K562 (cell line): Measurements from ENCODE around the gene KIAA0319L. TPM values are rescaled to one million over a fixed set of nuclear protein-coding genes. Genes with fewer than 3 reads are reported as not detected.

Source experiments
- BRF1 ChIP-seq: IDR thresholded peaks from 3 replicates; pipeline ENCODE4 v1.6.1; 2011; ENCODE audit warnings: borderline replicate concordance, mild to moderate bottlenecking; ENCODE audit not compliant: insufficient read length; ENCODE audit errors: extremely low read depth
- FOXO4 ChIP-seq: fragments of 450-650 bp; formaldehyde crosslinking; IDR thresholded peaks from 2 replicates; pipeline ENCODE4 v1.4.0; 2020; ENCODE audit warnings: mild to moderate bottlenecking, moderate library complexity
- KDM2B ChIP-seq: fragments of 250-450 bp; sonication (Bioruptor Pico); IDR thresholded peaks from 2 replicates; pipeline ENCODE4 v1.8.0; 2021; ENCODE audit warnings: mild to moderate bottlenecking, moderate library complexity
- TCF15 ChIP-seq: fragments of 250-450 bp; sonication (Bioruptor Pico); IDR thresholded peaks from 2 replicates; pipeline ENCODE4 v1.8.0; 2022; ENCODE audit warnings: moderate library complexity, mild to moderate bottlenecking, inconsistent platforms
- ZBTB40 ChIP-seq, 2 experiments: fragments of 450-650 bp in 1 of 2; sonication (generic) in 1 of 2; formaldehyde crosslinking in 1 of 2; IDR thresholded peaks; 2 replicates each; pipeline versions ENCODE4 v1.7.1 to v1.9.0; 2016 to 2022; ENCODE audit warnings: inconsistent platforms in 1 of 2, mild to moderate bottlenecking in 1 of 2, missing genetic modification reagents in 1 of 2
- ZNF217 ChIP-seq: sonication (generic); formaldehyde crosslinking; IDR thresholded peaks from 2 replicates; pipeline ENCODE4 v1.8.0; 2022; ENCODE audit warnings: mild to moderate bottlenecking, missing genetic modification reagents
- ZNF740 ChIP-seq, 3 experiments: fragments of 200-800 bp in 1 of 3; sonication (Bioruptor generic) in 1 of 3; sonication (generic) in 1 of 3; formaldehyde crosslinking in 1 of 3; IDR thresholded peaks; 2 replicates each; pipeline versions ENCODE4 v1.6.1 to v1.8.0; 2016 to 2022; ENCODE audit warnings: mild to moderate bottlenecking in 2 of 3, missing compliant biosample characterization in 2 of 3, missing genetic modification characterization in 2 of 3, missing genetic modification reagents in 1 of 3
- polyA plus RNA-seq, 8 experiments: library from polyadenylated mRNA; depleted of rRNA in 4 of 8; stranded (reverse) in 5 of 8; unstranded in 3 of 8; fragments of >200 nt; fragmentation: Nextera tagmentation in 2 of 8; fragmentation: Illumina TruSeq in 1 of 8; extraction: Ambion mirVana in 2 of 8; extraction: Trizol in 1 of 8; gene quantifications; 2 replicates each; pipeline versions ENCODE4 v1.2.1 to v1.2.3, GENCODE V29; 2011 to 2014; ENCODE audit warnings: inconsistent platforms in 1 of 8, missing spikeins in 1 of 8
- total RNA-seq, 7 experiments: library from RNA; depleted of rRNA in 6 of 7; stranded (reverse); fragments of >200 nt in 6 of 7; fragmentation: Illumina TruSeq in 2 of 7; extraction: Trizol in 2 of 7; gene quantifications; 2 replicates each; pipeline versions ENCODE4 v1.2.1 to v1.2.3, GENCODE V29; 2011 to 2021; ENCODE audit warnings: low replicate concordance in 1 of 7

KIAA0319L gene
- total and polyA plus RNA-seq, 9 of the 15 experiments (the other 6 are each of a cell fraction or from before 2014, with no cell fraction given): 2.4 to 51.7 (median 27.4) TPM

- TF ChIP-seq ZBTB40 (IDR thresholded peaks at IDR 0.05) (no peak), ZBTB40 (CRISPR knock-in tag; IDR thresholded peaks at IDR 0.05) (no peak), ZNF217 (CRISPR knock-in tag) (no peak), KDM2B (CRISPR knock-in tag) (no peak), FOXO4 (CRISPR knock-in tag) (no peak), ZNF740 (CRISPR knock-in tag; IDR thresholded peaks at IDR 0.05) (no peak), ZNF740 (tag; IDR thresholded peaks at IDR 0.05) (no peak), BRF1 (no peak), TCF15 (CRISPR knock-in tag) (no peak)
These were observed 37.8 kb downstream of the KIAA0319L start (continued) for GRCh38 chr1:35519432-35519831.
